NCI-H1048 (cell line): ENCODE measurements around the gene SMS.

Experiments
- DNase-seq: peaks from one replicate; lab custom pipeline; 2025; lab: John Stamatoyannopoulos, UW

SMS gene

DNA sequence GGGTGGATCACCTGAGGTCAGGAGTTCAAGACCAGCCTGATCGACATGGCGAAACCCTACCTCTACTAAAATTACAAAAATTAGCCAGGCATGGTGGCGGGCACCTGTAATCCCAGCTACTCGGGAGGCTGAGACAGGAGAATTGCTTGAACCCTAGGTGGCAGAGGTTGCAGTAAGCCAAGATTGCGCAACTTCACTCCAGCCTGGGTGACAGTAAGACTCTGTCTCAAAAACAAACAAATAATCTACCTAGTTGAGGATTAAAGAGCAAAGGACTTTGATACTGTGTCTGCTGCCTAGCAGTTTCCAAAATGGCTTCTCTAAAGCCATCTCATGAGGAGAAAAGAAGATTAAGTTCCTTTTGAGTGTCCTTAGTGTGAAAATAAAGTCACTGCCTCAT lies 37.8 kb downstream of the SMS start:
- DNase-seq: no peak

DNA sequence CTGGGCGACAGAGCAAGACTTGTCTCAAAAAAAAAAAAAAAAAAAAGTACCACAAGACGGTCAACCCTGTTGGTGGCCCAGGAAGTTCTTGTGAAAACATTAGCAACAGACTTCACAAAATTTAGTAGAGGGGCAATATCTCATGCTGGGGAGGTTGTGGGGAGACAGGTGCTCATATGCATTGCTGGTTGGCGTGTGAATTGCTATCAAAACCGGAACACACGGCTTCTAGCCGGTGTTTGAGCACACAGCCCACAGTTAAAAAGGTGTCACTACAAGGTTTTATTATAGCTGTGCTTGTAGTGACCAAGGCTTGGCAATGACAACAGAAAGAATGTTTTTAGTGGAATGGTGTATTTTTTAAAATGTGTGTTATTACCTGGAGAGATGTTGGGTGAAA lies 41.8 kb downstream of the SMS start:
- no peak for DNase-seq

DNA sequence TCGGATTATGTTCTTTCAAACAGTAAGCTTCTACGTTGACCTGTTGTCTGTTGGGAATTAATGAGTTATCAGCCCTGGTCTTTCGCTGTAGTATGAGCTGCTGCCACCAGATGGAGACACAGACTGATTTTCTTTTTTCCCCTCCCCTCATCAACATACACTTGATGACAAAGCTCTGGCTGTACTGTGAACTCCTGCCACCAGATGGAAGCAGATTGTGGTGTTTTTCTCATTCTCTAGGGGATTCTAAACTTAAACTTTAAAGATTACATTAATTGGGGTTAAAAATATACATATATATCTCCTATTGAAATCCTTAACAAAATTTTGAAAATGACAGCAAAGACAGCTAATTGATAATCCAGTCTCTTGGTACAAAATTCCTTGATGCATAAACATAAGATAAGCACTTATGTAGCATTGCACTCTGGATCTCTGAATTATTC lies 44.8 kb downstream of the SMS start:
- peak; percentile 39 for DNase-seq

DNA sequence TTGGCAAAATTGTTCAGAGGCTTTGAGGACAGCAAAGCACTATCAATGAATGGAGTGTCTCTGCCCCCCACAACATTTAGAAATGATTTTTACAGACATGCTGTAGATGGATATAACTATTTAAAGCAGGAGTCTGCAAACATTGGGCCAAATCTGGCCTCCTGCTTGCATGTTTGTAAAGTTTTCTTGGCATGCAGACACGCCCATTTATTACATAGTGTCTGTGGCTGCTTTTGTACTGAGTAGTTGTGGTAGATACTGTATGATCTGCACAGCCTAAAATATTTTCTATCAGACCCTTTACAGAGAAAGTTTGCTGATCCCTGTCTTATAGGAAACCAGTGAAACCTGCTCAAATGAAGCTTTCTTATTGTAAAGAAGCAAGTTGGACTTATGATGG lies 46.1 kb downstream of the SMS start:
- no peak for DNase-seq

DNA sequence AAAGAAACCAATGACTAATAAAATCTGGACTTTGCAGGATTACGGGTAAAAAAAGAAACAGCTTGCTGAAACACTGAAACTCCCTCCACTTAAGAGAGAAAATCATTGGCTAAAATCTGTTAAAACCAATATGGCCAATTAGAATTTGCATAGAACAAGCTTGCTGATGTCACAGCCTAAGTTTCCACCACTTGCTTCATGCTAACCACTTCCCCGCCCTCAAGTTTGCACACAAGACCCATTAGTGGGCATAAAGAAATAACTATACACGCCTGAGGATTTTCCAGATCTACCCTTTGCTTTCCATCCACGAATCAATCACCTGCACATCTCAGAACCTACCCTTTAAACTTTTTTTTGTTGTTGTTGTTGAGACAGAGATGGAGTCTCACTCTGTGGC lies 48.9 kb downstream of the SMS start:
- no peak for DNase-seq

DNA sequence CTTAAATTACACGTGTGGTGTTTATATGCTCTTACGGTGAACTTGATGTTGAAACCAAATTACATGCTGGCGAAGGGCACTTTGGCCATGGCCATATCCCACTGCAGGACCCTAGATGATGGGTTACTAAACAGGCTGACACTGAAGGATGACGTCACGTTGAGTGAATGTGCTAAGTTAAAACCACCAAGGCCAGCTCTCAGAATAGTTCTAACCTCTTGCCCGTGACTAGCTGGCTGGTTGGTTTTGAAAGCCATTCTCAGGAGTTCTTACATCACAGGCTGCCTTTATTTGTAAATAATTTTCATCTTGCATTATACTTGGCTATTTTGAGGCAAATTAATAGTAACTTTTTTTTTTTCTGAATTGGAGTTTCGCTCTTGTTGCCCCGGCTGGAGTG lies 50.3 kb downstream of the SMS start:
- no peak for DNase-seq

DNA sequence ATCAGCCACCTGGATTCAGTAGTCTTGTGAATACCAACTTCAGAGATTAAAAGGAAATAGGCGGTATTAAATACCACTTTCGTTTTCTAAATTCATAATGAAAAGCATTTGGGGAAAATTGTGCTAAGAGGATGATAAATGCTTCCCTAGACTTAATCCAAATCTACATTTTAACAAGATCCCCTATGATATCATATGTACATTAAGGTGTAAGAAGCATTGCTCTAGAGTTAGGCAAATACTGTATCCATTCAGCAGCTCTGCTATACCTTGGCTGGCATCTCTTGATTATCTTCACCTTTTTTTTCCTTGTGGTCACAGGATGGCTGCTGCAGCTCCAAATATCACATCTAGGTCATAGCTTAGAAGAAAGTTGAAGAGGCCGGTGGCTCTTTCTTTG lies 51.0 kb downstream of the SMS start:
- DNase-seq: no peak

DNA sequence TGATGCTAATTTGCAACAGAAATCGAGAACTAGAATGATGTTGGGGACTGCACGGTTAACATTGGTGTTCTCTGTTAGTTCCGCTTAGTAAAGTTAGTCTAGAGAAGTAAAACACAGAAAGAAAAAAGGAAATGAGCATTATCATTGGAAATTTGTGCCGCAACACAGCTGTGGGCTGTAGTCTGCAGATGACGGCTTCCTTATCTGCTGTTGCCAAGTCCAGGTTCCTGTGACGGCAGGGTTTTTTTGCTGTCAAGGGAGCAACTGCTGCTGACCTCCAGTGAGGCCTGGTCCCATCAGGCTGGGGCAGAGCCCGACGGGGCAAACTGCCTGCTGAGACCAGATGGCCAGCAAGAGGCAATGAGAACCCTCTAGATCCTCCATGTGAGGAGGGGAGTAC lies 52.8 kb downstream of the SMS start:
- no peak for DNase-seq

DNA sequence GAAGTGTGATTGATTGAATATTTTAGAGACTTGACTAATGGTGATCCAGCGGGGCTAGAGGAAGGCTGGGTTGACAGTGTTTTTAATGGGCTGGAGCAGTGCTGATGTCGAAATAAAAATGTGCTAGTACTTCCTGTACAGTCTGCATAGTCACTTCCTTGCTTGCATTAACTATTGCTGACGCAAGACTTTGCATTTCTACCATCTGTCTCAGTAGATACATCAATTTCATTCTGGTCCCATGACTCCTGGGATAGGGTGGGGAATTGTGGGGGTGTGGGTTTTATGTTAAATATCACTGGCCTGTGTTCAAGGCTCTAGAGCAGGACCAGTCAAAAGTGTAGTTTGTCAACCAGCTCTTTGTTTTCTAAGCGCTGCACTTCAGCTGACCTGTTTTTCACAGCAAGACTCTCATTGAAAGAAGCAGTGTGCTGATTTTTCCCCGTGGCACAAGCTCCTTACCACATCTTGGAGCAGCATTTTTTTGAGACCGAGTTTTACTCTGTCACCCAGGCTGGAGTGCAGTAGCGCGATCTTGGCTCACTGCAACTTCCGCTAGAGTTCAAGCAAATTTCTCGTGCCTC lies 56.5 kb downstream of the SMS start:
- no peak for DNase-seq

DNA sequence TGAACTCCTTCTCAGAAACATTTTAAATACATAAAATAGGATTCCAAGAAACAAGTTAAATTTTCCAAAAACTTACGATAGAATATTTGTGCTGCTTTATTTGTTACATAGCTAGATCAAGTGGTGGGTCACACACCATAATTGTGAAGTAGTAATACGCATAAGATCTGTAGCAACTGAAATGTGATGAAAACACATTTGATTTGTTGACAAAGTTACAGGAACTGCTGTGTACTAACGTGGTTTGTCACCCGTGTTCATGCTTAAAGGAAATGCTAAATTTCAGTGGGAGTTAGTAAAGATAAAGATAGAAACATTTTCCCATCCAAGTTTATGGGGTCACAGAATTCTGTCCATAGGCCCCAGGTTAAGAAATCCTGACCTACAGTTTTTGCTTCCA lies 57.5 kb downstream of the SMS start:
- DNase-seq: no peak

DNA sequence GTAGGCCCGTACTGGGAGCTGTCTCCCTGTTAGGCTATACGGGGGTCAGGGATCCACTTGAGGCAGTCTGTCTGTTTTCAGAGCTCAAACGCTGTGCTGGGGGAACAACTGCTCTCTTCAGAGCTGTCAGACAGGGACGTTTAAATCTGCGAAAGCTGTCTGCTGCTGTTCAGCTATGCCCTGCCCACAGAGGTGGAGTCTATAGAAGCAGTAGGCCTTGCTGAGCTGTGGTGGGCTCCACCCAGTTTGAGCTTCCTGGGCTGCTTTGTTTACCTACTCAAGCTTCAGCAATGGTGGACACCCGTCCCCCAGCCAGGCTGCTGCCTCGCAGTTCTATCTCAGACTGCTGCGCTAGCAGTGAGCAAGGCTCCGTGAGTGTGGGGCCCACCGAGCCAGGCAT lies 64.4 kb downstream of the SMS start:
- DNase-seq: no peak

DNA sequence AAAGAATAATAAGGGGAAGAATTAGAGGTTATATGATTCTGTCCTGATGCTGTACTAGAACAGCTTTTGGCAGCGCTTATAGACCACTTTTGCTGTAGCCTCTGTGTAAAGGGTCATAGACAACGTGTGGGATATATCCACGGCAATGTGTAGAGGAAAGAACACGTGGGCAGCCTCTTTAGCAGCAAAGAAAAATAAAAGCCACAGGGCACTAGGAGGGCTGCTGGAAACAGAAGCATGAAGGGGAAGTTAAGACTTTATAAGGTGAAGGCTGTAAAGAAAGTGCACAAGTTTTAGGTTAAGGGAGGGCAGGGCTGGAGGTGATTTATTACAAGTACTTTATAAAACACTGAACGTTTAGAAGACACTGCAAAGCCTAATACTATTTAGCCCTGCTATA lies 71.5 kb downstream of the SMS start:
- DNase-seq: no peak

DNA sequence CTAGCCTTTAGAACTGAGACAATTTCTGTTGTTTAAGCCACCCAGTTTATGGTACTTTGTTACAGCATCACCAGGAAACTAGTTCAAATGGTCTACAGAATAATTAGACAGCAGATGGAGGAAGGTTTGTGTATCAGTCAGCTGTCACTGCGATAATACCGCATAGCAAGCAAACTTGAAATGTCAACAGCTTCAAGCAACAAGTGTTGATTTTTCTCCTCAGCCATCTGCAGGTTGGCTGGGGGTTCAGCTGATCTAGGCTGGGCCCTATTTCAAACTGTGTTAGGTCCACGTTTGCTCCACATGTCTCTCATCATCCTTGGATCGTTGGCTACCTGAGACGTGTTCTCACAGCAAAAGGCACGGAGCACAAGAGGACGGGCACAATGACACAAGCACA lies 72.4 kb downstream of the SMS start:
- DNase-seq: no peak

DNA sequence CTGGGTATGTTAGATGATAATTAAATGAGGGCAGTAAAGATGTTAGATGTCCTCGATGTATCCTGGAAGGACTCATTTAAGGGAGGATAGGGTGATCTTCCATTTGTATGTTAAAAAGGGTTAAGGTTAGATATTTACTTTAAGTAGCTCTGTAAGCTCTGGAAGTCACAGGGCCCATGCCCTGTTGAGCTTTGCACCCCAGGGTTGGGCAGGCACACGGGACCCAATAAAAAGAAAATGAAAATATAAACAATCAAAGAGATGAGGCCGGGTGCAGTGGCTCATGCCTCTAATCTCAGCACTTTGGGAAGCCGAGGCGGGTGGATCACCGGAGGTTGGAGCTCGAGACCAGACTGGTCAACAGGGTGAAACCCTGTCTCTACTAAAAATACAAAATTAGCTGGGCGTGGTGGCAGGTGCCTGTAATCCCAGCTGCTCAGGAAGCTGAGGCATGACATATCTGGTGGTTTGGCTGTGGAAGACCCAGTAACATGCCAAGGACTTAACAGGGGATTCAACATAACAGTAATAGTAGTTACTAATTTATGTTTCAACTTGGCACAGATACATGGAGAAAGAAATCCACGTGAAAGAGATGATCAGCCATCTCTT lies 74.7 kb downstream of the SMS start:
- DNase-seq: no peak

DNA sequence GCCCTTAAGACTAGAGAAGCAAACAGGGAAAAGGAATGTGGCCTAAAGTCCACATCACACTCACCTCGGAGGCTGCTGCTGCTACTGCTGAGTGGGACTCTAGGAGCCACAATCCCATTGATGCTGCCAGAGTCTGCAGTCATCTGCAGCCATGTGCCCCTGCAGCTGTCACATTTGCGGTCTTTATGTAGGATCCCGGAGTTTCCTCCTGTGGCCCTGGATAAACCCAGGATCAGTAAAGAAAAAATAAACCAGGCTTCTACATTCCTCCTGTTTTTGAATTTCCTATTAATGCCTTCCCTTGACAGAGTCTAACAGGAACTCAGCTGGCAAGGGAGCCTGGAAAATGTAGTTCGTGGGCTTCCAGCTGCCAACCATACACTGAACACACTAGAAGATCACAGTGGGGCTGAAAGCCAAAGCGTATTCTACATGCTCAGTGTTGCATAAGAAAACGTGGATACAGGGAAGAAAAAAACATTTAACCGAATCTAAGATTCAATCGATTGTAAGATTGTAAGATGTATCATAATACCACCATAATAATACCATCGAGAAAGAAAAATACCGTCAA lies 81.3 kb downstream of the SMS start:
- DNase-seq: no peak

DNA sequence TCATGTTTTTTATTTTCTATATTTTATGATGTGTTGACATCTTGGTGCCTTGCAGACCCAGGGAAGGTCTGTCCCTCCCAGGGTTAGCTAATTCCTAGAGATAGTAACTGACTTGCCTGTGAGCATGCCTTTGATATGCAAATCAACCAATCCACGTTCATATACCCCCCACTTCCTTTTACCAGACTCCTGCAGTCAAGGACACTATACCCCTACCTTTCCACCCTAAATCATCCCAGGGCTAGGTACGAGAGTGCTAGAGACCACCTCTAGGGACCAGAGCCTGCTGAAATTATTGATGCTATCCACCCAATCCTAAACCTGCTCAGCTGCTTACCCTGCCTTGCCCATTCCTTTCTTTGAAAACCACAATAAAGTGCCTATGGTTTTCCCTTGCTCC lies 84.1 kb downstream of the SMS start:
- no peak for DNase-seq

DNA sequence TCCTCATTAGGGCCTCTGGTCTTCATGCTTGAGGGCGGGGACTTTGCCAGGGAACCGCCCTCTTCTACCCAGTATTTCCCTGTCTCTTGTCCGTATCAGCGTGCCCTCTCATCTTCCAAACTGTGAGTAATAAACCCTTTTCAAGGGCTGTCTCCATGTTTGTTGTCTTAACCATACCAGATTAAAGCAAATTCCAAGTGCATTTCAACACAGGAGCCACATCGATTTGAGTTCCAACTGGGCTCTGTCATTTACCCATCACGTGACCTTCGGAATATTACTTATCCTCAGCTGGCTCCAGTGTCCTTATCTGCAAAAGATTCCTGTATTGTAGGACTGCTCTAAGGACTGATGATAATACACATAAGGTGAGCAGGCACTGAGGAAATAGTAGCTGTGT lies 85.2 kb downstream of the SMS start:
- DNase-seq: no peak

DNA sequence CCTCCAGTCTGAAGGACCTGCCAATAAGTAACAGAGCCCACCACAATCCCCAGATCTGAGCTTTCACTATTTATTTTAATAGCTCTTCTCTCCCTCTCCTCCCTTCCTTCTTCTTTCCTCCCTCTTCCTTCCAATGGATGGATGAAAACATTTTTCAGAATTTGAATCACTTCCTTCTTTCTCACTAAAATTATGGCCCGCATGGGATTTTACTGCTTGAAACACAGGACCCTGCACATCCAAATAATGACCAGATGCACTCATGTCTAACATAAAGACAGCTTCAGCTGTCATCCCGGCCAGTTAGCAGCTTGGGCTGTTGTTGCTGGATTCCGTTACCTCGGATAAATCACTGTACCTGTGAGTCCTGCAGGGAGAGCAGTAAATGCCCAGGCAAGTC lies 86.2 kb downstream of the SMS start:
- no peak for DNase-seq

DNA sequence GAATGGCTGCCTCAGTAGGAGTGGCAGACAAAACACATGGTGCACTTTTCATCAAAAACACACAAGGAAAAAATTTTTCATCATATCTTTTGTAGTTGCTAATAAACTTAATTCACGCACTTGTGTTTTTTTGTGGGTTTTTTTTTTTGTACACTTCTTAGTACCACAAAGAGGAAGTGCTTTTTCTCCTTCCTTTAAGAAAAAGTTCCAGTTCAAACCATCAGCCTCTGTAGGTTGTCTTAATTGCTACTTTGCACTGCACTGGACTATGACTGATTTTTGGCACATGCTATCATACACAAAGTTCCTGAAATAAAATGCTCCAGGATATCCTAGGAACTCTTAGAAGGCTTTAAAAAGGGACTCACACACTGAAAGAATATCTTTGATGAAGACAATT lies 91.6 kb downstream of the SMS start, which contains the start of gene PHEX:
TSS of gene PHEX (plus strand) at position 242 of the 400 bp plus-strand sequence. CDS start 681 bp downstream, outside the sequence.
- no peak for DNase-seq

DNA sequence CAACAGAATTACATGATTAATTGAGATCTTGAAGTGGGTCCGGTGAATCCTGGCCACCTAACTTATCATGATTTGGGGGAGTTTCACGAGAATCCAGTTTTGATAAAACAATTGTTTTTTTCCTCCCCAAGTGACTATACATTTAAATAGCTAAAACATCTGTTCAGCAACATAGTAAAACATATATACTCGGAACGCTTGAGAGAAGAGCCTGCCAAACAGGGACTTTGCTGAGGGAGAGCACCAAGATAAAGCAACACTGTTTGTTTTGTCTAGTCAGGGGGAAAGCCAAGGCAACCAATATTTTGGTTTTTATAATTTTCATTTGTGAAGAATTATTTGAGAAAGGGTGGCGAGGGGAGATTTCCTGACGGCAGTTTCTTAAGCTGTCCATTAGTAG lies 92.0 kb downstream of the SMS start:
- DNase-seq: no peak

DNA sequence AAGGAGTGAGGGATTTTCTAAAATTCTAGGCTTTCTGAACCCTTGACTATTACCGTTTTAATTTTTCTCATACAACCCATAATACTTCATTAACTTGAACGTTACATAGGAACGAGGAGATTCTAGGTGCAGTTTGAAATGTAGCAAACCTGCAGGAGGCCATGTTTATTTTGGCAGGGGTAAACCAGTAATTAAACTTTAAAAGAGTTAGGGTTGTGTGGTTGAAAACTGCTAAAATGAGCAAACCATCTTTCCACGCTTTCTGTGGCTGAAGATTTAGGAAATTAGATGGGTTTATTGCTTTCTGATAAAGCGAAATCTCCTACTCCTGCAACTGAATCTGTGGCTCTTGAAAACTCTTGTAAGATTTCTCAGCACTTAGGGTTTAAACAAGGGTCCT lies 93.3 kb downstream of the SMS start:
- no peak for DNase-seq

DNA sequence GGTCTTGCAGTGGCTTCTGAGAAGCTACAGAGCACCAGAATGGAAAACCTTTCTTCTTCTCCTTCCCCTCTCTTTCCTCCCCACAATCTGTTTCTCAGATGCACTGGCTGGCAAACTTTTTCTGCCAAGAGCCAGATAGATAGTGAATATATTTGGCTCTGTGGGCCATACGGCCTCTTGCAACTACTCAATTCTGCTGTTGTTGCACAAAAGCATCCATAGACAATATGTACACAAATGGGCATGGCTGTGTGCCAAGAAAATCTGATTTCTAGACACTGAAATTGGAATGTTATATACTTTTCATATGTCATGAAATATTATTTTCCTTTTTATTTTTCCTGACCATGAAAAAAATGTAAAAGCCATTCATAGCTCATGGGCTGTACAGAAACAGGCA lies 94.7 kb downstream of the SMS start:
- DNase-seq: no peak

DNA sequence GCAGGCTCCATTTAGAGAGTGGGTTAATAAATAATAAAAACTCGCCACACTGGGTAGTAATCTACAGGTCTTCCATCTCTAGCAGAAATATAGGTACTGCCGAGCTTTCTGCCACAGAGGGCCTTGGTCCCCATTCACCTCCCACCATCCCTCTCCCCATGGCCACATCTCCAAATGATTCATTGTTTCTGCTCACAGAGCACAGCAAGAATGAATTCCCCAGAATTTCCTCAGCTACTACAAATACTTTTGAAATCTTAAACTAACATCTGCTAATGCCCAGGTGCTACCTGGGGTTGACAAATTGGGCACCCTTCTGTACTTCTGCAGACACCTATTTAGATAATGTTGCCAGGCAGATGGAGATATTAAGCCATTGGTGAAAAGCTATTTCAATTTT lies 96.7 kb downstream of the SMS start:
- no peak for DNase-seq

DNA sequence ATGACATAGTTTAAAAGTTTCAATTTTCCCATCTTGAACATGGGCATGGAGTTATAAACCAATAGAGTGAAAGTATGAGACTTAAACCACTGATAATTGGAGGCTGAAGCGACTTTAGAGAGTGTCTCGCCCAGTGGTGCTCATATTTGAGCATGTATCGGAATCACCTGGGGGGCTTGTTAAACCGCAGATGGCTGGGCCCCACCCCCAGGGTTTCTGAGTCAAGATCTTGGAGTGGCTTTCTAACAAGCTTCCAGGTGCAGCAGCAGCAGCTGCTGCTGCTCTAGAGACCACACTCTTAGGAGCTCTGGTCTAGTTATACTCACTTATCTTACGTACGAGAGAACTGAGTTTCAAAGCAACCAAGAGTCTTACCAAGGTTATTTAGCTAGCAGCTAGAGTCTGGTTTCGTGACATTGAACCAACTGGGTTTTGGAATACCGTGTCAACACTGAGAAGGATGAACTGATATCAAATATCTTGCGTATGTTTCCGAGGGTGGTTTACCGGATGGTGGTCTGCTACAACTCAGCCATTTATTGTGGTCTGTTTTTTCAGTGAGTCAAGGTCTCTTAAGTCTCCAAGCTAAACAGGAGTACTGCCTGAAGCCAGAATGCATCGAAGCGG lies 97.5 kb downstream of the SMS start:
- DNase-seq: no peak
